Left colon (tissue), 2 donors: Measurements from ENCODE around the gene ZFAND4. TPM values are rescaled to one million over a fixed set of nuclear protein-coding genes. Genes with fewer than 3 reads are reported as not detected.
"Not testable (repeated sequence)": the region's sequence is repeated elsewhere in the genome, so short reads cannot be mapped to it uniquely, and the experiment has no call there.

ENCODE experiments used
- ATAC-seq: fragments of 200-7000 bp; cut with Tn5 transposase; one replicate; pipeline ENCODE4 v1.9.1; 2020; ENCODE audit warnings: mild to moderate bottlenecking, moderate library complexity
- DNase-seq, 2 donors: peaks; one replicate each; pipeline ENCODE4 v3.0.0-alpha.2; 2020
- intact Hi-C, 2 donors: fragments of 100-400 bp; cut with DNase I in 1 of 2; cut with micrococcal nuclease in 1 of 2; formaldehyde crosslinking; loops; one replicate each; pipeline versions ENCODE4 v1.11.2 to v1.14.0; 2022; cut with DNase I, micrococcal nuclease
- total RNA-seq, 2 donors: library from RNA; stranded (reverse); fragmentation: NEBNext Ultra II Directional; extraction: Animal tissue kit (Norgen Biotek cat#: 25700); gene quantifications; one replicate each; pipeline ENCODE4 v1.2.1, GENCODE V29; 2021
- donor health status: DM: no; HTN: no; CAD: no.
- donor health status: DM: yes; HTN: yes; CAD: no.

Gene ZFAND4
- total RNA-seq, 2 donors from 2014 or later, result 13.9 to 19.0 TPM

- peak; percentile 83 for ATAC-seq
- intact Hi-C loops, result no loop called here
- peak; percentile 94 to 95 for DNase-seq
Measured at GRCh38 chr10:45594276-45595157, 78.1 kb downstream of the ZFAND4 start.

- intact Hi-C loops, result no loop called here
- no peak for ATAC-seq
- DNase-seq, result no peak
Measured at GRCh38 chr10:45593938-45594275, 78.7 kb downstream of the ZFAND4 start.

- intact Hi-C loops, result no loop called here
- no peak for ATAC-seq
- DNase-seq, result no peak
Measured at GRCh38 chr10:45592926-45593325, 79.6 kb downstream of the ZFAND4 start.

DNA sequence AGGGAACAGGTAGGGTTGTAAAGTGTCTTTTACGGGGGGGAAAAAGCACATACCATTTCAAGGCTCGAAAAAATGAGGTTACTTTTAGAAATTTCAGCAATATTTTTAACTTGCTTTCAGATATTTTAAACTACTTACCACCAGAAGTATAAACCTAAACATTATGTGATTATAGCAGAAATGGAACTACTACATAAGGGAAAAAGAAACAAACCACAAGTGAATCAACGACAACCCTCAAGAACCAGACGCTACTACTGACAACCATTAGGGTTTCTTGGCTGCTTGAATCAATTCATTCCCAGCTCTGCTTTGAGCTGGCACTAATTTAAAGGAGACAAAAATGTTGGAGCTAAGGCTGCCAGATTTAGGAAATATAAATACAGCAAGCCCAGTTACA, 80.1 kb downstream of the ZFAND4 start:
- DNase-seq (no peak), ATAC-seq (no peak)
- intact Hi-C loops, result no loop called here

DNA sequence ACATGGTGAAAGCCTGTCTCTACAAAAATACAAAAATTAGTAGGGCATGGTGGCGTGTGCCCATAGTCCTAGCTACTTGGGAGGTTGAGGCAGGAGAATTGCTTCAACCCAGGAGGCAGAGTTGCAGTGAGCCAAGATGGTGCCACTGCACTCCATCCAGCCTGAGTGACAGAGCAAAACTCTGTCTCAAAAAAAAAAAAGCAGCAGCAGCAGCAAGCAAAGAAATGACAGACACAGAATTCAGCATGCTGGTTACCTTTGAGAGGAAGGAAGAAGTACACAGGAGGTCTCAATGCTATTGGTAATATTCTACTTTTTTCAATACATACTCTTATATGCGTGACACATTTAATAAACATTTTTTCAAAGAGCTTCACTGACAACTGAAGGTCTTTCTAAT, 81.3 kb downstream of the ZFAND4 start:
- DNase-seq (no peak), ATAC-seq (no peak)
- intact Hi-C loops, result no loop called here

DNA sequence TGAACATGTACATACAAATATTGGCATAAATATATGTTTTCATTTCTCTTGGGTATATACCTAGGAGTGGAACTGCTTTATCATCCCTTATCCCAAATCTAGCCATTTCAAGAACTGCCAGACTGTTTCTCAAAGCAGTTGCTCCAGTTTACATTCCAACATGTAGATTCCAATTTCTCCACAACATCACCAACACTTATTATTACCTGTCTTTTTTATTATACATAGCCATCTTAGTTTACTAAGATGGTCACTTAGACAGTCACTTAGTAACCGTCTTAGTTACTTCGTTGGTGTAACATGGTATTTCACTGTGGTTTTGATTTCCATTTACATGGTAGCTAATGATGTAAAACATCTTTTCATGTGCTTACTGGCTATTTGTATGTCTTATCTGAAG, 82.7 kb downstream of the ZFAND4 start:
- ATAC-seq (no peak), DNase-seq (no peak)
- intact Hi-C loops, result no loop called here

DNA sequence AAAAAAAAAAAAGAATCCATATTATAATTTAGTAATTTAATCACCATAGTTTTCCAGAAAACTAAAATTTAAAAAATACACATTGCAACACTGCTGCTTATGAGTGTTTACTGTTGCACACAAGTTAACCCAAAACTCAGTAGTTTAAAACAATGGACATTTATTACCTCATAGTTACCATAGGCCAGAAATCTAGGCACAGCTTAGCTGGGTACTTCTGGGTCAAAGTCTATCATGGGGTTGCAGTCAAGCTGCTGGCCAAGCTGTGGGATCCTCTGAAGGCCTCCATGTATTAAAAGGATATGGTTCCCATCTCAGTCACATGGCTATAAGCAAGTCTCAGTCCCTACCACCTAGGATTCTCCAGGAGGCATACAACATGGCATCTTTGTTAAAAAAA, 83.6 kb downstream of the ZFAND4 start:
- intact Hi-C loops, result no loop called here
- ATAC-seq, result peak; percentile 47
- DNase-seq, result no peak

- DNase-seq, result no peak
- no peak for ATAC-seq
- intact Hi-C loops, result no loop called here
Measured at GRCh38 chr10:45586028-45586824, 86.3 kb downstream of the ZFAND4 start.

DNA sequence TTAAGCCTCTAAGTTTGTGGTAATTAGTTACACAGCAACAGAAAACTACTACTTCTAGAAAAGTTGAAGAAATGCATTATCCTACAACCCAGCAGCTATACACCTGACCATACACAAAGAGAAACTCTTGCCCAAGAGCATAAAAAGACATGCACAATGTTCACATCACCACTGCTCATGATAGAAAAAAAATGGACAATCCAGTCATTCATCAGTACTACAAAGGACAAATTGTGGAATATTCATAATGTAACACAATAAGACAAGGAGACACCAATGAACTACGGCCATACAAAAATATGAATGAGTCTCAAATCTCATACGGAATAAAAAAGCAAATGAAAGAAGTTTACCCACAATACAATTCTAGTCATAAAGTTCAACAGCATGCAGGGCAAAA, 87.4 kb downstream of the ZFAND4 start:
- no peak for ATAC-seq
- DNase-seq, result no peak
- intact Hi-C loops, result no loop called here

- intact Hi-C loops, result no loop called here
- DNase-seq (no peak), ATAC-seq (peak; percentile 58)
Measured at GRCh38 chr10:45582386-45582781, 90.2 kb downstream of the ZFAND4 start.

DNA sequence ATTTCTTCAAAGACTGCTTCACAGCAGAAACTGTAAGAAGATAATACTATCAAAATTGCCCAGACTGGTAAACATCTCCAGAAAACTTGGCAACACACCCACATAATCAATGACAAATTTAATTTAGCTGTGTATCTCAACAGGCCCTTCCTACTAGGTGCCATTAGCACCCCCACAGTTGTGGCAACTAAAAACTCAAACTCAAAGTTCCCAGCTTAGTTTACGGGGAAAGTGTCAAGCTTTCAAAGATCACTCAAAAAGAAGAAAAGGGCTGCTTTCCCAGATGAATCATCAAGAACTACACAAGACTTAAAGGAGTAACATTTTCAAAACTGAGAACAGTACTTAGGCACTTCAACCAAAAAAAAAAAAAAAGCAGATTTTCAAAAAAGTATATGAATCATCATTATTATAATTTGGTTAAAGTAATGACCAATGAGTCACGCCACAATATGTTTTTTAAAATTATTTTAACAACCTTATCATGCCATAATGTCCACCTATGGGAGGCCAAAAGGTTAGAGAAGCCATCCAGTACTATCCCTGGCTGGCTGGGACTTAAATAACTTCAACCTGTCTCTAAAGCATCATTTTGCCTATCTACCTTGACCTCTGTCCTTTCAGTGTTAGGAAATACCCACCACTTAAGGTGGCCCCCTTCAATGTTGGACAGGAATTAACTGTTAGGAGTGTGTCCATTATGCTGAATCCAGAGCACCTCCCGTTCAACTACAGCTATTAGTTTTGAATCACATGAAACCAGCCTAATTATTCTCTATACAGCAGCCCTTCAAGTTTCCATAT, 90.8 kb downstream of the ZFAND4 start:
- intact Hi-C loops, result no loop called here
- ATAC-seq (no peak), DNase-seq (no peak)

DNA sequence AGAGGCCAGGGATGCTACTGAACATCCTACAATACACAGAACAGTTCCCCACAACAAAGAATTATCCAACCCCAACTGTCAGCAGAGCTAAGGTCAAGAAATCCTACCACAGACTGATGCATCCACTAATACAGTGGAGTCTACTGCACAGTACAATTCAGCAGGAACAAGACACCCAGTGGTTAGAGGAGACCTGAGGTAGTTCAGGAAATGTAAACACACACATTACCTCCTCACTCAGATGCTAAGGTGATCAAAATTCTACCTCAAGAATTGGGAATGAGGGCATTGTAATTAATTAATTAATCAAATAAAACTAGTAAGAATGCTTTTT, 91.4 kb downstream of the ZFAND4 start:
- DNase-seq, result no peak
- intact Hi-C loops, result no loop called here
- peak; percentile 66 for ATAC-seq

DNA sequence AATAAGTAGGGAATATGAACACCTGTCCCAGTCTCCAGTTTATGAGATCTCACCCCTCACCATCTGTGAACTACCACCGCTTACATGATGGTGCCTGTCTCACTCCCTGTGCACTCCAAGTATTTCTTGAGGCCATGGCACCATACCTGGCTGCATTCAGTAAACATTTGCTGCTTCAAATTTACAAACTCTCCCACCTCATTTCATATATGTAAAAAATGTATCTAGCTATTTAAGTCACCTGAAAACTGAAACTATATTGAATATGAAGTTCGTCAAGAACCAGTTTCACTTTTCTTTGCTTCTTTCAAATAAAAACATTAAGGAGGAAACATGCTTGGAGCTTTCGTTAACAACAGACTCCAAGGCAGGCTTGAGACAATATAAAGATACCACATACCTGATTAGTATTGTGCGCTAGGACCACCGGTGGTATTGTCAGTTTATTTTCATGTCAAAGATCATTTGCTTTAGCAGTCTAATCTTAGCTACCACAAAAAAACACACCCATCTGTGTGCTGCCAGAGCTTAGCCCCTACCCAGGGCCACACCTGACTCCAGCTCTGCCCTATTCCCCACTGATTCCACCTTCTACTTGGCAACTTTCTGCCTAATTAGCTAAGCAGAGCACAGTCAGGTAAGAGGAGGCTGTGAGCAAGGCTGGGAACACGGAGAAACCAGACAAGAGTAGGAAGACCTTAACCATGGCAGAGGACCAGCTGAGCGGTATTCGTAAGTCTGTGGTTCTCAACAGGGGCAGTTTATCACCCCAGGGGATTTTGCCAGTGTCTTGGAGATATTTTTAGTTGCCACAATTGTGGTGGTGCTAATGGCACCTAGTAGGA, 92.0 kb downstream of the ZFAND4 start:
- peak in 1 of 2 donors; percentile 43 for DNase-seq
- ATAC-seq, result peak; percentile 74
- intact Hi-C loops, result no loop called here

- intact Hi-C loops, result no loop called here
- DNase-seq (no peak), ATAC-seq (no peak)
Measured at GRCh38 chr10:45578384-45578971, 94.1 kb downstream of the ZFAND4 start.

DNA sequence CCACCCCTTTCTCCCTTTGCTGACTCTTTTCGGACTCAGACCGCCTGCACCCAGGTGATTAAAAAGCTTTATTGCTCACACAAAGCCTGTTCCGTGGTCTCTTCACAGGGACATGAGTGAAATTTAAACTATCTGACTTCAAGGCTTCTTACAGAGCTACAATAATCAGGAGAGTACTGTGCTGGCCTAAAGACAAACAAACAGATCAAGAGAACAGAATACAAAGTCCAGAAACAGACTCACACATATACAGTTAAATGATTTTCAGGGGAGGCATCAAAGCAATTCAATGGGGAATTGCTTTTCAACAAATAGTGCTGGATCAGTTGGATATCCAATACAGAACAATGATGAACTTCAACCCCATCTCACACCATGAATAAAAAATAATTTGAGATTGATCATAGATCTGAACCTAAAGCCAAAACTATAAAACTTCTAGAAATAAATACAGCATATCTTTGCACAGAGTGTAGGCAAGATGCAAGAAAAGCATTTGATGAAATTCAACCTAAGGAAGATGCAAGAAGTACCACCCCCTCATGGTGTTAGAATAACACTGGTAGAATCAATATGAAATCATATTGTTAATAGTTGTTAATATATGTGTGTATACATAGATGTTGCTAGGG, 96.5 kb downstream of the ZFAND4 start:
- no peak for DNase-seq
- intact Hi-C loops, result no loop called here

DNA sequence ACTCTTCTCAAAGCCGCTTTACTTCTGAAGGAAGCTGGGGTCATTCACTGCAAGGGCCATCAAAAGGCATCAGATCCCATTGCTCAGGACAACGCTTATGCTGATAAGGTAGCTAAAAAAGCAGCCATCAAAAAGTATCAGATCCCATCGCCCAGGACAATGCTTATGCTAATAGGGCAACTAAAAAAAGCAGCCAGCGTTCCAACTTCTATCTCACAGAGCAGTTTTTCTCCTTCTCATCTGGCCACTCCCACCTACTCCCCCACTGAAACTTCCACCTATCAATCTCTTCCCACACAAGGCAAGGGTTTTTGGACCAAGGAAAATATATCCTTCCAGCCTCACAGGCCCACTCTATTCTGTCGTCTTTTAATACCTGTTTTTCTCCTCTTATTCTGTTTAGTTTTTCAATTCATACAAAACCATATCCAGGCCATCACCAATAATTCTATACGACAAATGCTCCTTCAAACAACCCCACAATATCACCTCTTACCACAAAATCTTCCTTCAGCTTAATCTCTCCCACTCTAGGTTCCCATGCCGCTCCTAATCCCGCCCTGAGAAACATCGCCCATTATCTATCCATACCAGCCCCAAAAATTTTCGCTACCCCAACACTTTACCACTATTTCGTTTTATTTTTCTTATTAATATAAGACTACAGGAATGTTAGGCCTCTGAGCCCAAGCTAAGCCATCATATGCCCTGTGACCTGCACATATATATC, 97.4 kb downstream of the ZFAND4 start:
- intact Hi-C loops, ATAC-seq: not testable (repeated sequence)

More for the DNA sequence above, 96.5 kb downstream of the ZFAND4 start:
- ATAC-seq, result peak; percentile 85

DNA sequence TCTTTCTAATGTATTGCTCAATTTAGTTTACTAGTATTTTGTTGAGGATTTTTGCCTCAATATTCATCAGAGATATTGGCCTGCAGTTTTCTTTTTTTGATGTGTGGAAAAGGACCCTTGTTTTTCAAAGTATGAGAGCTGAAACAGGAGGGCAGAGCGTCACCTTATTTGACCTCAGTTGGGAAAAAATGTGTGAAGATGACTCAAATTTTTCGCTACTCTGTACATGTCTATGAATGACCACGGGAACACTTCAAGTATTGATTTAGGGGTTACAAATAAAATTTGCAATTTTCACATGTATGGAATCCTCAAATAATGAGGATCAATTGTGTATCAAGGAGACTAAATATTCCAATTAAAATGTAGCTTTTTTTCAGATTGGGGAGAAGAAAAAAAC, 103.1 kb downstream of the ZFAND4 start:
- DNase-seq (no peak), ATAC-seq (no peak)
- intact Hi-C loops, result no loop called here

More for the DNA sequence above, 97.4 kb downstream of the ZFAND4 start:
- DNase-seq, result not testable (repeated sequence)
